HepG2 (cell line): ENCODE data around the gene TTC23L. TPM values are rescaled to one million over a fixed set of nuclear protein-coding genes. Genes with fewer than 3 reads are reported as not detected.
A peak's percentile ranks its signal among the peaks of the same experiment; 100 is the strongest.

Source experiments
- CBFB ChIP-seq: sonication (generic); formaldehyde crosslinking; IDR thresholded peaks from 2 replicates; pipeline ENCODE4 v1.4.0; 2020; ENCODE audit warnings: missing genetic modification reagents
- CSRNP1 ChIP-seq: sonication (generic); formaldehyde crosslinking; IDR thresholded peaks from 2 replicates; pipeline ENCODE4 v1.8.1; 2023; ENCODE audit warnings: mild to moderate bottlenecking, missing genetic modification reagents
- DDIT3 ChIP-seq: sonication (generic); formaldehyde crosslinking; IDR thresholded peaks from 2 replicates; pipeline ENCODE4 v1.4.0; 2020; ENCODE audit warnings: mild to moderate bottlenecking, missing genetic modification reagents
- FOXM1 ChIP-seq: sonication (generic); formaldehyde crosslinking; IDR thresholded peaks from 2 replicates; pipeline ENCODE4 v1.5.0; 2020; ENCODE audit warnings: missing genetic modification reagents
- GATAD1 ChIP-seq: IDR thresholded peaks from 2 replicates; pipeline ENCODE4 v1.6.1; 2016; ENCODE audit warnings: missing genetic modification reagents, missing compliant biosample characterization
- NCOA1 ChIP-seq: sonication (generic); formaldehyde crosslinking; IDR thresholded peaks from 2 replicates; pipeline ENCODE4 v1.9.0; 2021; ENCODE audit warnings: missing genetic modification reagents
- SRY ChIP-seq: sonication (generic); formaldehyde crosslinking; IDR thresholded peaks from 2 replicates; pipeline ENCODE4 v1.8.0; 2022; ENCODE audit warnings: mild to moderate bottlenecking, missing genetic modification reagents
- ZBTB46 ChIP-seq: sonication (generic); formaldehyde crosslinking; IDR thresholded peaks from 2 replicates; pipeline ENCODE4 v1.4.0; 2020; ENCODE audit warnings: mild to moderate bottlenecking, missing genetic modification reagents, borderline replicate concordance
- ZBTB49 ChIP-seq: sonication (generic); formaldehyde crosslinking; IDR thresholded peaks from 2 replicates; pipeline ENCODE4 v1.4.0; 2020; ENCODE audit warnings: missing genetic modification reagents, borderline replicate concordance
- ZNF256 ChIP-seq: sonication (generic); formaldehyde crosslinking; conservative IDR thresholded peaks from 2 replicates; pipeline ENCODE4 v1.4.0; 2020; ENCODE audit warnings: missing genetic modification reagents
- ZNF407 ChIP-seq: sonication (generic); formaldehyde crosslinking; IDR thresholded peaks from one replicate; pipeline ENCODE4 v1.5.1; 2020; ENCODE audit warnings: mild to moderate bottlenecking, missing genetic modification reagents; ENCODE audit errors: not compliant biosample characterization
- ZNF501 ChIP-seq: sonication (generic); formaldehyde crosslinking; IDR thresholded peaks from 2 replicates; pipeline ENCODE4 v1.5.1; 2020; ENCODE audit warnings: mild to moderate bottlenecking, moderate library complexity, missing genetic modification reagents
- ZNF570 ChIP-seq: sonication (generic); formaldehyde crosslinking; IDR thresholded peaks from 2 replicates; pipeline ENCODE4 v1.4.0; 2020; ENCODE audit warnings: mild to moderate bottlenecking, missing genetic modification reagents, borderline replicate concordance
- ZNF782 ChIP-seq: sonication (generic); formaldehyde crosslinking; IDR thresholded peaks from 2 replicates; pipeline ENCODE4 v1.4.0; 2020; ENCODE audit warnings: missing genetic modification reagents, mild to moderate bottlenecking, borderline replicate concordance
- polyA plus RNA-seq, 8 experiments: library from polyadenylated mRNA; depleted of rRNA in 3 of 8; stranded (reverse) in 7 of 8; unstranded in 1 of 8; fragments of >200 nt; fragmentation: Illumina TruSeq in 4 of 8; extraction: Trizol in 4 of 8; gene quantifications; 2 replicates each; pipeline versions ENCODE4 v1.2.1 to v1.2.3, GENCODE V29; 2011 to 2016; ENCODE audit warnings: low read depth in 4 of 8, missing spikeins in 1 of 8, mixed read lengths in 1 of 8; ENCODE audit not compliant: insufficient read depth in 1 of 8
- total RNA-seq, 5 experiments: library from RNA; depleted of rRNA; stranded (reverse); fragments of >200 nt; fragmentation: Illumina TruSeq; extraction: Trizol; gene quantifications; 2 replicates each; pipeline ENCODE4 v1.2.3, GENCODE V29; 2016; ENCODE audit warnings: low read depth in 1 of 5

TTC23L gene
- total and polyA plus RNA-seq, 2 of the 13 experiments (the other 11 are each of a cell fraction or from before 2014, with no cell fraction given): 0.37 to 1.4 TPM

- TF ChIP-seq ZBTB46 (no peak), SRY (CRISPR knock-in tag) (0 out of 2 replicates have a peak, but pooled peaks have one; percentile 35), CSRNP1 (CRISPR knock-in tag) (no peak; the same call in 1 of the 2 replicates), DDIT3 (no peak), ZNF570 (CRISPR knock-in tag) (no peak), ZNF256 (CRISPR knock-in tag) (no peak), ZNF782 (CRISPR knock-in tag) (no peak), ZNF501 (CRISPR knock-in tag) (peak; percentile 54), CBFB (no peak), GATAD1 (CRISPR knock-in tag) (0 out of 2 replicates have a peak, but pooled peaks have one; percentile 39), ZNF407 (CRISPR knock-in tag) (peak; percentile 60), NCOA1 (CRISPR knock-in tag) (no peak), ZBTB49 (CRISPR knock-in tag) (no peak), FOXM1 (CRISPR knock-in tag) (no peak)
Measured at GRCh38 chr5:34929720-34930461, 90.9 kb downstream of the TTC23L start (continued).
